Measurements from ENCODE around the gene PPFIA2.
"Not testable (repeated sequence)": the region's sequence is repeated elsewhere in the genome, so short reads cannot be mapped to it uniquely, and the experiment has no call there.

PPFIA2 gene

GRCh38 chr12:81670759-81671158, 88.4 kb downstream of the PPFIA2 start:
- no peak for DNase-seq (ENCODE audit: extremely low read depth in 1 of 2, low read depth in 1 of 2)

GRCh38 chr12:81668475-81668874, 90.7 kb downstream of the PPFIA2 start:
- DNase-seq (ENCODE audit: extremely low read depth in 1 of 2, low read depth in 1 of 2), result no peak

GRCh38 chr12:81659310-81659709, 99.8 kb downstream of the PPFIA2 start:
- not testable (repeated sequence) for DNase-seq (ENCODE audit: extremely low read depth in 1 of 2, low read depth in 1 of 2)

GRCh38 chr12:81644503-81644902, 114.6 kb downstream of the PPFIA2 start:
- no peak for DNase-seq (ENCODE audit: extremely low read depth in 1 of 2, low read depth in 1 of 2)

GRCh38 chr12:81639196-81639595, 120.0 kb downstream of the PPFIA2 start:
- DNase-seq (ENCODE audit: extremely low read depth in 1 of 2, low read depth in 1 of 2), result no peak

GRCh38 chr12:81633127-81633526, 126.0 kb downstream of the PPFIA2 start:
- no peak for DNase-seq (ENCODE audit: extremely low read depth in 1 of 2, low read depth in 1 of 2)

GRCh38 chr12:81627336-81628189, 131.6 kb downstream of the PPFIA2 start:
- DNase-seq (ENCODE audit: extremely low read depth in 1 of 2, low read depth in 1 of 2), result no peak

GRCh38 chr12:81626406-81626805, 132.7 kb downstream of the PPFIA2 start:
- no peak for DNase-seq (ENCODE audit: extremely low read depth in 1 of 2, low read depth in 1 of 2)

- no peak for DNase-seq (ENCODE audit: extremely low read depth in 1 of 2, low read depth in 1 of 2)
Measured at GRCh38 chr12:81617915-81618314, 141.2 kb downstream of the PPFIA2 start.

- DNase-seq (ENCODE audit: extremely low read depth in 1 of 2, low read depth in 1 of 2), result no peak
Measured at GRCh38 chr12:81615026-81615588, 144.0 kb downstream of the PPFIA2 start.

- DNase-seq (ENCODE audit: extremely low read depth in 1 of 2, low read depth in 1 of 2), result no peak
Measured at GRCh38 chr12:81610955-81611889, 147.9 kb downstream of the PPFIA2 start.

GRCh38 chr12:81597928-81598604, 161.1 kb downstream of the PPFIA2 start:
- DNase-seq (ENCODE audit: extremely low read depth in 1 of 2, low read depth in 1 of 2), result no peak

- DNase-seq (ENCODE audit: extremely low read depth in 1 of 2, low read depth in 1 of 2), result no peak
Measured at GRCh38 chr12:81596558-81596957, 162.6 kb downstream of the PPFIA2 start.

- no peak for DNase-seq (ENCODE audit: extremely low read depth in 1 of 2, low read depth in 1 of 2)
Measured at GRCh38 chr12:81591256-81591655, 167.9 kb downstream of the PPFIA2 start.

- DNase-seq (ENCODE audit: extremely low read depth in 1 of 2, low read depth in 1 of 2), result not testable (repeated sequence)
Measured at GRCh38 chr12:81590703-81591102, 168.4 kb downstream of the PPFIA2 start.

GRCh38 chr12:81588235-81589008, 170.7 kb downstream of the PPFIA2 start:
- no peak for DNase-seq (ENCODE audit: extremely low read depth in 1 of 2, low read depth in 1 of 2)

GRCh38 chr12:81585787-81586186, 173.4 kb downstream of the PPFIA2 start:
- DNase-seq (ENCODE audit: extremely low read depth in 1 of 2, low read depth in 1 of 2), result no peak

GRCh38 chr12:81573228-81573627, 185.9 kb downstream of the PPFIA2 start:
- DNase-seq (ENCODE audit: extremely low read depth in 1 of 2, low read depth in 1 of 2), result no peak

GRCh38 chr12:81572411-81572810, 186.7 kb downstream of the PPFIA2 start:
- no peak for DNase-seq (ENCODE audit: extremely low read depth in 1 of 2, low read depth in 1 of 2)

- DNase-seq (ENCODE audit: extremely low read depth in 1 of 2, low read depth in 1 of 2), result no peak
Measured at GRCh38 chr12:81570234-81570633, 188.9 kb downstream of the PPFIA2 start.

All from activated CD8-positive, alpha-beta memory T cell treated with anti-CD3 and anti-CD28 coated beads for 1 hour (primary cell).